HG02571 (cell line): Measurements from ENCODE around the gene SCUBE1.

Experiments
- ATAC-seq: cut with Tn5 transposase; IDR thresholded peaks from one replicate; pipeline ENCODE4 v1.9.1; 2021; ENCODE audit warnings: mild to moderate bottlenecking, moderate library complexity; ENCODE audit not compliant: unreplicated experiment

SCUBE1 gene

GRCh38 chr22:43162412-43163150, 180.6 kb downstream of the SCUBE1 start:
- no peak for ATAC-seq

GRCh38 chr22:43160497-43161126, 182.6 kb downstream of the SCUBE1 start:
- ATAC-seq: no peak

GRCh38 chr22:43159484-43160178, 183.5 kb downstream of the SCUBE1 start:
- no peak for ATAC-seq

- no peak for ATAC-seq
Observed at GRCh38 chr22:43158778-43159483, 184.2 kb downstream of the SCUBE1 start.

- ATAC-seq: no peak
Observed at GRCh38 chr22:43157874-43158546, 185.2 kb downstream of the SCUBE1 start.

GRCh38 chr22:43156413-43156812, 186.8 kb downstream of the SCUBE1 start:
- no peak for ATAC-seq

GRCh38 chr22:43155789-43156188, 187.4 kb downstream of the SCUBE1 start:
- ATAC-seq: no peak

- no peak for ATAC-seq
Observed at GRCh38 chr22:43154887-43155536, 188.2 kb downstream of the SCUBE1 start.

GRCh38 chr22:43153899-43154298, 189.3 kb downstream of the SCUBE1 start:
- ATAC-seq: no peak

- ATAC-seq: no peak
Observed at GRCh38 chr22:43152357-43153071, 190.7 kb downstream of the SCUBE1 start.

- ATAC-seq: no peak
Observed at GRCh38 chr22:43152003-43152356, 191.2 kb downstream of the SCUBE1 start.

GRCh38 chr22:43151251-43152002, 191.7 kb downstream of the SCUBE1 start, which contains the start of gene TSPO:
TSS of gene TSPO (plus strand) at chr22:43151559. CDS start at chr22:43159239, 7,680 bp downstream.
- no peak for ATAC-seq

GRCh38 chr22:43150731-43151206, 192.4 kb downstream of the SCUBE1 start:
- ATAC-seq: no peak

- no peak for ATAC-seq
Observed at GRCh38 chr22:43148581-43148980, 194.6 kb downstream of the SCUBE1 start.

- ATAC-seq: no peak
Observed at GRCh38 chr22:43147821-43148220, 195.4 kb downstream of the SCUBE1 start.
